Heart right ventricle (tissue), 16 donors: ENCODE results near the gene ITGA7. TPM values are rescaled to one million over a fixed set of nuclear protein-coding genes. Genes with fewer than 3 reads are reported as not detected.

ENCODE experiments used
- ATAC-seq, 8 donors: fragments of 200-7000 bp; cut with Tn5 transposase; one replicate each; pipeline ENCODE4 v1.9.1; 2020; ENCODE audit warnings: mild to moderate bottlenecking in 8 of 8, moderate library complexity in 8 of 8, moderate number of reproducible peaks in 1 of 8
- DNase-seq, 2 donors: peaks; one replicate each; pipeline ENCODE4 v3.0.0-alpha.2; 2020
- H3K27ac ChIP-seq, 10 donors: fragments of 200-600 bp; sonication (generic) in 2 of 10; one replicate each; pipeline versions ENCODE4 v1.5.0 to v1.8.0; 2020 to 2022; ENCODE audit warnings: mild to moderate bottlenecking in 3 of 10
- H3K27me3 ChIP-seq, 7 donors: fragments of 200-600 bp; one replicate each; pipeline ENCODE4 v1.8.0; 2021 to 2022; ENCODE audit warnings: mild to moderate bottlenecking in 2 of 7
- H3K36me3 ChIP-seq, 9 donors: fragments of 200-600 bp; sonication (generic) in 1 of 9; one replicate each; pipeline versions ENCODE4 v1.5.0 to v1.8.0; 2020 to 2022; ENCODE audit warnings: mild to moderate bottlenecking in 2 of 9
- H3K4me1 ChIP-seq, 9 donors: fragments of 200-600 bp; sonication (generic) in 1 of 9; one replicate each; pipeline versions ENCODE4 v1.5.0 to v1.8.0; 2020 to 2022; ENCODE audit warnings: mild to moderate bottlenecking in 4 of 9
- H3K4me3 ChIP-seq, 10 donors: fragments of 200-600 bp; sonication (generic) in 2 of 10; one replicate each; pipeline versions ENCODE4 v1.5.0 to v1.8.0; 2020 to 2022; ENCODE audit warnings: mild to moderate bottlenecking in 7 of 10, moderate library complexity in 2 of 10
- H3K9me3 ChIP-seq, 11 donors: fragments of 200-600 bp in 10 of 11; sonication (generic) in 2 of 11; one replicate each; pipeline versions ENCODE4 v1.5.0 to v1.8.0; 2013 to 2022; ENCODE audit warnings: mild to moderate bottlenecking in 2 of 11, control low read depth in 1 of 11, moderate library complexity in 1 of 11
- WGBS, 2 donors: extraction: QIAGEN DNeasy Blood & Tissue Kit; methylation state at CpG; one replicate each; pipeline ENCODE4 v1.1.7; 2013; ENCODE audit warnings: inconsistent platforms in 1 of 2; 5-methylcytosine and 5-hydroxymethylcytosine counted together
- intact Hi-C, 10 donors: fragments of 100-400 bp; cut with DNase I; formaldehyde crosslinking; loops; one replicate each; pipeline versions ENCODE4 v1.11.1 to v1.14.2; 2022
- polyA plus RNA-seq, 2 donors: library from polyadenylated mRNA; stranded (reverse); fragments of 200-250 nt; gene quantifications; one replicate each; pipeline ENCODE4 v1.2.3, GENCODE V29; 2013
- total RNA-seq, 10 donors: library from RNA; stranded (reverse); fragmentation: NEBNext Ultra II Directional in 3 of 10; extraction: Animal tissue kit (Norgen Biotek cat#: 25700) in 3 of 10; gene quantifications; one replicate each; pipeline versions ENCODE4 v1.2.1 to v1.2.4, GENCODE V29; 2021 to 2023
- TF ChIP-seq, protein P1 (sequence below), 9 donors: fragments of 200-600 bp; sonication (generic) in 2 of 9; IDR thresholded peaks; one replicate each; pipeline versions ENCODE4 v1.5.0 to v1.8.0; 2021 to 2022; ENCODE audit warnings: antibody characterized with exemption in 9 of 9, mild to moderate bottlenecking in 5 of 9, moderate library complexity in 1 of 9
- donor health status: Arrhythmogenic right ventricular cardiomyopathy.
- donor health status: ischemic (EF 13 %, LVEDD 7.1; RV severe dilation, severe dysfunction).
- donor health status: healthy with polysubstance abuse.
- donor health status: DM: no; HTN: yes; CAD: no.
- donor health status: DM: no; HTN: no; CAD: no.
- donor health status: ischemic (EF 25% LVEDD 6.9; RV normal size, moderate dysfunction).
- donor health status: ischemic (EF 25% LVEDD 5.7; RV mildly dilated, moderate dysfunction).
- donor health status: healthy.
- donor health status: DM: yes; HTN: yes; CAD: no.
- donor health status: Ischemic cardiomyopathy.
- donor health status: ischemic (EF 35%, LVEDD 5.7; RV mildly dilated, moderate dysfunction).
- donor health status: nonischemic (EF 11% LVEDD 7.7; RV severe dilation, severe dysfunction).
- donor health status: DM: yes; HTN: yes; CAD: no.
- donor health status: PGD.
- donor health status: ischemic (EF 29% LVEDD 5.4; RV normal size, mild dysfunction).
- donor health status: nonischemic (EF 23%, LVEDD 6.1; RV moderate dilation, normal function).

Gene ITGA7
- total and polyA plus RNA-seq, 12 donors, result 247 to 750 (median 502) TPM

DNA sequence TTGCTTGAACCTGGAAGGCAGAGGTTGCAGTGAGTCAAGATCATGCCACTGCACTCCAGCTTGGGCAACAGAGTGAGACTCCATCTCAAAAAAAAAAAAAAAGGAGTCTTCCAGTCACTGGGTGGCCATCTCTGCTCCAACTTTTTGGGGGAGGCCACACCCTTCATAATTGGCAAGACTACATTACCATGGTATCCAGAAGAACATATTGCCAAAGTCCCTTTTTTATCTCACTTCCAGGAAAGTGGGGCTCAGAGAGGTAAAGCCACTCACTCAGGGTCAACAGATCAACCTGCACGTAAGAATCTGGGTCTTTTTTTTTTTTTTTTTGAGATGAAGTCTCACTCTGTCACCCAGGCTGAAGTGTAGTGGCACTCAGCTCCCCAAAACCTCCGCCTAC, 26.2 kb upstream of the ITGA7 start:
- H3K27me3 ChIP-seq, result no peaks in the 10 kb centered on the region
- H3K4me3 ChIP-seq, result no peak overlapping the region
- no peaks in the 10 kb centered on the region for H3K9me3 ChIP-seq
- intact Hi-C loops, result loop anchor here in 4 of 10 donors (10.0 kb wide), 4 partner anchors 201 to 381 kb away; partner anchors contain the start of genes DGKA (in 1 of the 4), RPL41 (in 1 of the 4), RPS26 (in 1 of the 4) and ZC3H10 (in 1 of the 4)
- ATAC-seq (no peak), DNase-seq (no peak)
- TF ChIP-seq, protein P1, sequence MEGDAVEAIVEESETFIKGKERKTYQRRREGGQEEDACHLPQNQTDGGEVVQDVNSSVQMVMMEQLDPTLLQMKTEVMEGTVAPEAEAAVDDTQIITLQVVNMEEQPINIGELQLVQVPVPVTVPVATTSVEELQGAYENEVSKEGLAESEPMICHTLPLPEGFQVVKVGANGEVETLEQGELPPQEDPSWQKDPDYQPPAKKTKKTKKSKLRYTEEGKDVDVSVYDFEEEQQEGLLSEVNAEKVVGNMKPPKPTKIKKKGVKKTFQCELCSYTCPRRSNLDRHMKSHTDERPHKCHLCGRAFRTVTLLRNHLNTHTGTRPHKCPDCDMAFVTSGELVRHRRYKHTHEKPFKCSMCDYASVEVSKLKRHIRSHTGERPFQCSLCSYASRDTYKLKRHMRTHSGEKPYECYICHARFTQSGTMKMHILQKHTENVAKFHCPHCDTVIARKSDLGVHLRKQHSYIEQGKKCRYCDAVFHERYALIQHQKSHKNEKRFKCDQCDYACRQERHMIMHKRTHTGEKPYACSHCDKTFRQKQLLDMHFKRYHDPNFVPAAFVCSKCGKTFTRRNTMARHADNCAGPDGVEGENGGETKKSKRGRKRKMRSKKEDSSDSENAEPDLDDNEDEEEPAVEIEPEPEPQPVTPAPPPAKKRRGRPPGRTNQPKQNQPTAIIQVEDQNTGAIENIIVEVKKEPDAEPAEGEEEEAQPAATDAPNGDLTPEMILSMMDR (IDR thresholded peaks at IDR 0.05), result no peak
- H3K4me1 ChIP-seq, result peaks cover 15 to 42% (median 35%) of the 10 kb centered on the region in 9 donors
- 81 to 89% methylated on average over 2 of the region's 2 CpGs for WGBS, 2 donors
- H3K27ac ChIP-seq, result no peak overlapping the region
- no peaks in the 10 kb centered on the region for H3K36me3 ChIP-seq

DNA sequence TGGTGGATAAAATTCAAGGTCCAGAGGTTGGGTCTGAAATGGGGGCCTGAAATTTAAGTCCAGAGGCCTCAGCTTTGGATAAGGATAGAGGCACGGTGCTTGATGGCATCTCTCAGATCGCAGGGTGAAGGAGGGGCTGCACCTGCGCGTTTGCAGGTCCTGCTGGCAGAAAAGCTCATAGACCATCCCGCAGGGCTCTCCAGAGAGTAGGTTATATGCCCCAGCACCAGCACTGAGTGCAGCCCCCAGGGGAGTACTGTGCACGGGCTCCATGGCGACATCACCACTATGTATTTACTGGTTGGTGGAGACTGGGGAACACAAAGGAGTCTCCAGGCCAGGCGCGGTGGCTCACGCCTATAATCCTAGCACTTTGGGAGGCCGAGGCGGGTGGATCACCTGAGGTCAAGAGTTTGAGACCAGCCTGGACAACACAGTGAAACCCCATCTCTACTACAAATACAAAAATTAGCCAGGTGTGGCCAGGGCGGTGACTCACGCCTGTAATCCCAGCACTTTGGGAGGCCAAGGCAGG, 25.4 kb upstream of the ITGA7 start:
- no peak for ATAC-seq
- intact Hi-C loops, result loop anchor here in 4 of 10 donors (10.0 kb wide), 4 partner anchors 202 to 382 kb away; partner anchors contain the start of genes DGKA (in 1 of the 4), RPL41 (in 1 of the 4), RPS26 (in 1 of the 4) and ZC3H10 (in 1 of the 4)
- peaks cover 12 to 37% (median 31%) of the 10 kb centered on the region in 9 donors for H3K4me1 ChIP-seq
- H3K27ac ChIP-seq, result no peak overlapping the region
- WGBS, 2 donors, result 85 to 88% methylated on average over 14 of the region's 14 CpGs
- no peak for DNase-seq
- no peaks in the 10 kb centered on the region for H3K36me3 ChIP-seq
- no peak overlapping the region for H3K4me3 ChIP-seq
- H3K9me3 ChIP-seq, result no peaks in the 10 kb centered on the region
- TF ChIP-seq, protein P1 (IDR thresholded peaks at IDR 0.05), result no peak
- H3K27me3 ChIP-seq, result no peaks in the 10 kb centered on the region

DNA sequence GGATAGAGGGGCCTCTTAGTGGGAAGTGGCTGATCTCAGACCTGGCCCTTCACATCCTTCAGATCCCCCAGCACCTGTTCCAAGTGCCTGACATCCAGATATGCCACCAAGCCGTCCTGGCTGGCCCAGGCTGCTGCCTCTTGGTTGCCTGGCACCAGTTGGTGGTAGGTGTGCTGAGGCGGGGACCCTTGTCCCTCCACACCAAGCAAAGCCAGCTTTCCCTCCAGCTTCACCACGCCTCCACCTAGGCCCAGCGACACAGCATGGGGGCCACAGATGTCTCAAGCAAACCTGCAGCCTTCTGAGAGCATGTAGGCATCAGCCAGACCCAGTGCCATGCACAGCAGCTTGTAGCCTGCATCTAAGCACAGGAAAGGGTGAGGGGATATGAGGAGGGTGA, 24.6 kb upstream of the ITGA7 start:
- intact Hi-C loops, result loop anchor here in 4 of 10 donors (10.0 kb wide), 4 partner anchors 203 to 383 kb away; partner anchors contain the start of genes DGKA (in 1 of the 4), RPL41 (in 1 of the 4), RPS26 (in 1 of the 4) and ZC3H10 (in 1 of the 4)
- peaks cover 12 to 37% (median 29%) of the 10 kb centered on the region in 9 donors for H3K4me1 ChIP-seq

More for the DNA sequence above, 24.6 kb upstream of the ITGA7 start:
- TF ChIP-seq, protein P1 (IDR thresholded peaks at IDR 0.05), result no peak
- H3K27me3 ChIP-seq, result no peaks in the 10 kb centered on the region
- H3K36me3 ChIP-seq, result peaks cover 0 to 3% (median 0%) of the 10 kb centered on the region in 9 donors
- H3K27ac ChIP-seq, result no peak overlapping the region
- H3K9me3 ChIP-seq, result no peaks in the 10 kb centered on the region
- WGBS, 2 donors, result 78 to 79% methylated on average over 4 of the region's 4 CpGs
- no peak for DNase-seq
- ATAC-seq, result no peak
- no peak overlapping the region for H3K4me3 ChIP-seq
